Measurements from ENCODE around the gene PATJ.

The PATJ gene

DNA sequence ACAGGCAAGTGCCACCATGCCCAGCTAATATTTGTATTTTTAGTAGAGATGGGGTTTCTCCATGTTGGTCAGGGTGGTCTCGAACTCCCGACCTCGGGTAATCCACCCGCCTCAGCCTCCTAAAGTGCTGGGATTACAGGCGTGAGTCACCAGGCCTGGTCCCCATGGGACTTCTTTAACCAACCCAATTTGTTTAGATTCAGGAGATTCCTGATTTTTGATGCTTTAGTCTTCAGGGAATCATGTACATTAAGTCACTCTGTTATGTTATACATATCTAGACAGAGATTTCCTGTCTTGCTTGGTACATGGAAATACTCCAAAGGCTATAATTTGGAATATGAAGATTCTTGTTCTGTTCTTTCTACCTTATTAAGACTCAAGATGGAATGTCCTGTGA lies 250.0 kb downstream of the PATJ start:
- no peak for DNase-seq (ENCODE audit: low read depth, low spot score)

DNA sequence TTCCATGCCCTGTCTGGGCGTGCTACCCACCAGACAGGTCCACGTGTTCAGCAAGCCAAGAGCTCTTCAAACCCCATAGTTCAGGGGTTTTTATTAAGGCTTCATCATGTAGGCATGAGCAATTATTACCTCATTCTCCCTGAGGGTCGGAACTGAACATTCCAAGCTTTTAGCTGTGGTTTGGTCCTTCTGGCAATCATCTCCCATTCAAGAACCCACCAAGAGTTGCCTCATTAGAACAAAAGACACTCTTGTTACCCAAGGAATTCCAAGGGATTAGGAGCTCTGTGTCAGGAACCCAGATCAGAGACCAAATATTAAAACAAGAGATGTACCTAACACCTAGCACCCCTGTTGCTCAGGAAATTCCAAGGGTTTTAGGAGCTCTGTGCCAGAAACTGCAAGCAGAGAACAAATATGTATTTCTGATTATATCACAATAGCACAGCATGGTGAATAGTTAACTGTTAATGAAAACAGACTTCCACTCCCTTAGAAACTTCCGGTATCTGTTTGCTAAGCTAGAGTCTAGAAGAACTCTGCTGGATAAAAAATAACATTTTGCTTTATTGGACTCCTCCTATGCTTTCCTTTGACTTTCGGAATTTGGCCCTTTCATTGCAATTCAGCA lies 251.2 kb downstream of the PATJ start:
- DNase-seq (ENCODE audit: low read depth, low spot score), result no peak

DNA sequence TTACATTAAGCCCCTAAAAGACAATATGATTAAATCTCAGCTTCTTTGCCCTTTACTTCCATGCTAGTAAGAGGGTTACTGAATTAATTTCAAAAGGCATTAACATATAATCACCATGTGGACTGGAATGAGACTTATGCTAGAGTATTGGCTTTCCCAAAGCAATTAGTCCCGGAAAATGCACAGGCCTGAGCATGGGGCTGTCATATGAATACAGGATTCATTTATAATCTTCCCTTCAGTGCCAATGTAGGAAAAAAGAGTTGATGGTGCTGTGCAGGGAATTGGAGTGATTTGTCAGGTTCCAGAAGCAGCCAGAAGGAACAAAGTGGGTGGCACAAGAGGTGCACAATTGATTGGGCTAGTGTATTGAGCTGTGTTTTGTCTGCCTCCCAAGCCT lies 253.4 kb downstream of the PATJ start:
- DNase-seq (ENCODE audit: low read depth, low spot score), result no peak

GRCh38 chr1:61997123-61997522 lies 254.8 kb downstream of the PATJ start:
- no peak for DNase-seq (ENCODE audit: low read depth, low spot score)

DNA sequence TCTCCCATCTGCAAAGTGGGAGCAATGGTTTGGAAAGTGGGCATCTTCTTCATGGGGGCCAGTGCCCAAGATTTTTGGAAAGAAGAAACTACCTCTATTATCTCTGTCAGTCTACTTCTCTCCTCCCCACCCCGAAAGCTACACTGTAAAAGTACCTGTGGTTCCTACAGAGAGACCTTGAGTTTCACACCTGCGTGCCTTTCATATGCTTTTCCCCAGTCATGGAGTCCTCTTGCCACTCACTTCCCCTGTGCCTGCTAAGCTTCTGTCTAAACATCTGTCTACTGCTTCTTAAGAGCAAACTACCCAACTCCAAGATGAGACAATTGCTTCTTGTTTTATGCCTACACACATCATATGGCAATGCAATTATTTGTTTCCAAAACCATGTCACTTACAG lies 261.5 kb downstream of the PATJ start:
- no peak for DNase-seq (ENCODE audit: low read depth, low spot score)

GRCh38 chr1:62006690-62007089 lies 264.4 kb downstream of the PATJ start:
- DNase-seq (ENCODE audit: low read depth, low spot score), result no peak

DNA sequence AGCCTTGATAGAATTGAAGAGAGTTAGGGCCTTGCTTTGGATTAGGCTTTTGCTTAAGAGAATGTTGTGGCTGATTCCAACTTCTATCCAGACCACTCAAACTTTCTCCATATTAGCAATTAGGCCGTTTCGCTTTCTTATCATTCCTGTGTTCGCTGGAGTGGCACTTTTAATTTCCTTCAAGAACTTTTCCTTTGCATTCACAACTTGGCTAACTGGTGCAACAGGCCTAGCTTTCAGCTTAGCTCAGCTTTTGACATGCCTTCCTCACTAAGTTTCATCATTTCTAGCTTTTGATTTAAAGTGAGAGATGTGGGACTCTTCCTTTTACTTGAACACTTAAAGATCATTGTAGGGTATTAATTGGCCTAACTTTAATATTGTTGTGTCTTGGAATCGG lies 268.7 kb downstream of the PATJ start:
- no peak for DNase-seq (ENCODE audit: low read depth, low spot score)

DNA sequence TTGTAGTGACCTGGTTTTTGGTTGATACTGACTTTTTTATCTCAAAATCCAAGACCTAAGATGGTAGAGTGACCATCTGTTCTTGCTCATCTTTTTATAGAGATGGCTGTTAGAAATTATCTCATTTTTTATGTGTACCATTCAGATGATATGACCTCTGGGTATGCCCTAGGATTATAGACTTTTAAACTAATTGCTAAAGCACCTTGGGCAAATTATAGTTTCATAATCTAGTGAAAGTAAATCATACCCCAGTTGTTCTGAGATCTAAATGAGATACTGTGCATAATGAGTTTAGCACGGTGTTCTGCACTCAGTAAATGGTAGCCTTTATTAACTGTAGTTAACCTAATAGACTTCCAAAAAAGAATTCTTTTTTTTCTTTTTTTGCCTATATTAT lies 269.8 kb downstream of the PATJ start:
- no peak for DNase-seq (ENCODE audit: low read depth, low spot score)

DNA sequence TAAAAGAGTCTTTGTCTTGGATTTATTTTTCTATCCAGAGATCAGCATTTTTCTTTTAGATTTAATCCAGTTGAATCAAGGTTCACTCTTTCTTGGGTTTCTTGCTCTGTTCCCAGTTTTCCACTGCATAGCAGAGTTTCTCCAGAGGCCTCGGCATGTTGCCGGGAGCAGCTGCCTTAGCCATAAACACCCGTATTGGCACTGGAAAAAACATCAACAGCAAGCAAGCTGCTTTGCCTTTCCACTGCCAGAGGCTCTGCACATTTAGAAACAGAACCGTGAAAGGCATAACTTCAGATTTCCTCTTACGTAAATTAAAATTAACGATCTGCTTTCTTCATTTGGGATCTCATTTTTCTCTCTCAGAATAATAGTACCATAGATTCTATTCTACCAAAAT lies 270.6 kb downstream of the PATJ start:
- no peak for DNase-seq (ENCODE audit: low read depth, low spot score)

- no peak for DNase-seq (ENCODE audit: low read depth, low spot score)
These were observed 271.0 kb downstream of the PATJ start for GRCh38 chr1:62013264-62013663.

DNA sequence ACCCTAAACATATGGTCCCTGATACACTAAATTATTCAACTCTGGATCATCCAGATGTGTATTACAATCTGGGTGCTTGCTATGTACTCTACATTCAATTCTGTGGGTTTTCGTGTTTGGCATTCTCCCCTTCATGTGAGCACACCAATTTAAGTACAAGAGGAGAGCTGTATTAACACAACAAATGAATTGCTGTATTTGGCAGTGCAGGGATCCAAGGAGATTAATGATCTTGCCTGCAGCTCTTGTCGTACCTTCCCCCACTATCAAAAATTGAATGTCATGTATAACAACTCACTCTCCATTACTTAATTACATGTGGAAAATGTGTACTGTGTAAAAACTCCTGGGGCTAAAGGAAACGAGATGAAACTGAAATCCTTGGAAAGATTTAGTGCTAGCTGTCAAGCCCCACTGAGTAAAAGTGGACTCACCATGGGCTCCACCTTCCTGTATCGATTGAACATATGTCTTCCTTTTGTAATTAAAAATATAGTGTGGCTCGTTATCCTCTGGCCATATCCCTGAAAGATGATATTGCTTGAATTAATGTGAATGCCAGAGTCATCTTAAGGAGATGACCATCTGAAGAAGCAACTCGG lies 280.2 kb downstream of the PATJ start:
- no peak for DNase-seq (ENCODE audit: low read depth, low spot score)

- DNase-seq (ENCODE audit: low read depth, low spot score), result no peak
These were observed 282.4 kb downstream of the PATJ start for GRCh38 chr1:62024690-62025089.

- DNase-seq (ENCODE audit: low read depth, low spot score), result no peak
These were observed 282.9 kb downstream of the PATJ start for GRCh38 chr1:62025154-62025553.

- no peak for DNase-seq (ENCODE audit: low read depth, low spot score)
These were observed 283.6 kb downstream of the PATJ start for GRCh38 chr1:62025892-62026291.

DNA sequence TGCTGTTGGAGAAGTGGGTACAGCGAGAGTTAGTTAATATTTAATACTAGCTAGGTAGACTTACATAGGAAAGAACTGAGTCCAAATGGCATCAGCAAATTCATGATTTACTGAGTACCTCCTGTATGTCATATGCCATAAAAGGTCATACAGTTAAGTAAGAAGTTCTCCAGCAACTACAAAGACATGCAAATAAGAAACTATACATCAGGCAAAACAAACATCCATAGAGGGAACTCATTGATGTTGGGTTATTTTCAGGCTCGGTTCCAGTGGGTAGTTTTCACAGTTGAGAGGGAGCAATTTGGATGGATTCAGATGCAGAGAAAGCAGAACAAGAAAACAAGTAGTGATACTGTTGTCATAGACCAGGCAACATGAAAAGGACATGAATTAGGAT lies 287.4 kb downstream of the PATJ start:
- no peak for DNase-seq (ENCODE audit: low read depth, low spot score)

DNA sequence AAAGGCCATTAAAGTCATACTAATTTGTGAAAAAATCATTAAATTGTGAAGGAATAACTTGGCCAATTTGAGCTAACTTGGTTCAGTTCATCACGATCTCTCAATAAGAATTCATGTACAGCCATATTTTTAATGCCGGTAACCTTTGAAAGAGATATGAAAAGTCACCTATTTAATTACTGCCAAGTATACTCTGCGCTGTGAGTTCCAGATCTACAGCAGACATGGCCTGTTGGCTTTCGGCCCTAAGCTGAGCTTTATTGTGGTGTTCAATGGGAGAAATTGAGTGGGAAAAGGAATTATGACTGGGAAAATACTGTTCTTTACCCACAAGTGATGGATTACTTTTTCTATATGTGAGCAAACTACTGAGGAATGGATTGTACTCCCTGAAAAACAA lies 292.5 kb downstream of the PATJ start:
- no peak for DNase-seq (ENCODE audit: low read depth, low spot score)

GRCh38 chr1:62037274-62037673 lies 295.0 kb downstream of the PATJ start:
- DNase-seq (ENCODE audit: low read depth, low spot score), result no peak

GRCh38 chr1:62038594-62039284 lies 296.5 kb downstream of the PATJ start:
- no peak for DNase-seq (ENCODE audit: low read depth, low spot score)

- no peak for DNase-seq (ENCODE audit: low read depth, low spot score)
These were observed 298.2 kb downstream of the PATJ start for GRCh38 chr1:62040450-62040849.

GRCh38 chr1:62040973-62041372 lies 298.7 kb downstream of the PATJ start:
- DNase-seq (ENCODE audit: low read depth, low spot score), result no peak

- DNase-seq (ENCODE audit: low read depth, low spot score), result no peak
These were observed 300.9 kb downstream of the PATJ start for GRCh38 chr1:62043154-62043553.

GRCh38 chr1:62045574-62045973 lies 303.3 kb downstream of the PATJ start:
- DNase-seq (ENCODE audit: low read depth, low spot score), result no peak

- DNase-seq (ENCODE audit: low read depth, low spot score), result no peak
These were observed 304.6 kb downstream of the PATJ start for GRCh38 chr1:62046927-62047326.

Data from activated naive CD8-positive, alpha-beta T cell treated with anti-CD3 and anti-CD28 coated beads, Interleukin-2, amount 50 U/mL, for 16 hours (primary cell).